Osteocyte (in vitro differentiated cells): ENCODE measurements around the gene RRP1B. TPM values are rescaled to one million over a fixed set of nuclear protein-coding genes. Genes with fewer than 3 reads are reported as not detected.

Experiments used
- DNase-seq: peaks from one replicate; pipeline ENCODE4 v3.0.0; 2021; ENCODE audit warnings: mixed read lengths; ENCODE audit not compliant: unreplicated experiment; ENCODE audit errors: extremely low spot score
- H3K27ac Mint-ChIP-seq: one replicate; pipeline ENCODE4 v1.8.0; 2021; ENCODE audit warnings: mild to moderate bottlenecking, mixed read lengths; ENCODE audit not compliant: unreplicated experiment
- H3K27me3 Mint-ChIP-seq: one replicate; pipeline ENCODE4 v1.8.0; 2021; ENCODE audit warnings: mixed read lengths; ENCODE audit not compliant: unreplicated experiment
- H3K36me3 Mint-ChIP-seq: one replicate; pipeline ENCODE4 v1.8.0; 2021; ENCODE audit warnings: mixed read lengths; ENCODE audit not compliant: unreplicated experiment
- H3K4me1 Mint-ChIP-seq: one replicate; pipeline ENCODE4 v1.8.0; 2021; ENCODE audit warnings: mixed read lengths; ENCODE audit not compliant: unreplicated experiment
- H3K4me3 Mint-ChIP-seq: one replicate; pipeline ENCODE4 v1.8.0; 2021; ENCODE audit warnings: mild to moderate bottlenecking, moderate library complexity, mixed read lengths; ENCODE audit not compliant: unreplicated experiment
- H3K9me3 Mint-ChIP-seq: one replicate; pipeline ENCODE4 v1.8.0; 2021; ENCODE audit warnings: mixed read lengths; ENCODE audit not compliant: unreplicated experiment
- CTCF ChIP-seq: fragments of 200-600 bp; sonication (generic); IDR thresholded peaks from 2 replicates; pipeline ENCODE4 v1.5.0; 2021; ENCODE audit warnings: antibody characterized with exemption, mild to moderate bottlenecking, moderate library complexity
- total RNA-seq: library from RNA; stranded (reverse); gene quantifications from 2 replicates; pipeline ENCODE4 v1.2.1, GENCODE V29; 2021

Gene RRP1B
- total RNA-seq, 1 donor from 2014 or later: 26.0 TPM

GRCh38 chr21:43662286-43662685 is 2.9 kb downstream of the RRP1B start:
- H3K4me1 Mint-ChIP-seq: peaks cover 27% of the 10 kb centered on the region
- H3K27me3 Mint-ChIP-seq: no peaks in the 10 kb centered on the region
- peaks cover 4% of the 10 kb centered on the region for H3K9me3 Mint-ChIP-seq
- no peak for TF ChIP-seq CTCF
- H3K4me3 Mint-ChIP-seq: no peak overlapping the region
- H3K27ac Mint-ChIP-seq: no peak overlapping the region
- peaks cover 20% of the 10 kb centered on the region for H3K36me3 Mint-ChIP-seq
- DNase-seq: no peak

GRCh38 chr21:43663033-43663432 is 3.7 kb downstream of the RRP1B start:
- no peaks in the 10 kb centered on the region for H3K27me3 Mint-ChIP-seq
- H3K4me1 Mint-ChIP-seq: peaks cover 27% of the 10 kb centered on the region
- no peak for TF ChIP-seq CTCF
- no peak for DNase-seq
- no peak overlapping the region for H3K27ac Mint-ChIP-seq
- H3K4me3 Mint-ChIP-seq: no peak overlapping the region
- peaks cover 4% of the 10 kb centered on the region for H3K9me3 Mint-ChIP-seq
- H3K36me3 Mint-ChIP-seq: peaks cover 21% of the 10 kb centered on the region

GRCh38 chr21:43664358-43664757 is 5.0 kb downstream of the RRP1B start:
- no peak overlapping the region for H3K27ac Mint-ChIP-seq
- no peak for TF ChIP-seq CTCF
- peaks cover 21% of the 10 kb centered on the region for H3K4me1 Mint-ChIP-seq
- H3K9me3 Mint-ChIP-seq: peaks cover 4% of the 10 kb centered on the region
- no peaks in the 10 kb centered on the region for H3K27me3 Mint-ChIP-seq
- H3K4me3 Mint-ChIP-seq: no peak overlapping the region
- no peak for DNase-seq
- H3K36me3 Mint-ChIP-seq: peaks cover 21% of the 10 kb centered on the region

GRCh38 chr21:43665879-43666278 is 6.5 kb downstream of the RRP1B start:
- Mint-ChIP-seq H3K27me3 (no peaks in the 10 kb centered on the region), H3K9me3 (peaks cover 4% of the 10 kb centered on the region), H3K27ac (no peak overlapping the region), H3K4me1 (peaks cover 10% of the 10 kb centered on the region), H3K4me3 (no peak overlapping the region), H3K36me3 (peaks cover 25% of the 10 kb centered on the region)
- TF ChIP-seq CTCF: no peak
- DNase-seq: no peak

GRCh38 chr21:43667191-43667904 is 8.0 kb downstream of the RRP1B start:
- H3K27me3 Mint-ChIP-seq: no peaks in the 10 kb centered on the region
- peaks cover 4% of the 10 kb centered on the region for H3K9me3 Mint-ChIP-seq
- H3K27ac Mint-ChIP-seq: no peak overlapping the region
- no peak for TF ChIP-seq CTCF
- H3K4me3 Mint-ChIP-seq: no peak overlapping the region
- no peak for DNase-seq
- H3K4me1 Mint-ChIP-seq: no peaks in the 10 kb centered on the region
- H3K36me3 Mint-ChIP-seq: peaks cover 25% of the 10 kb centered on the region
